NCI-H187 treated with DMSO at 0.1 percent for 48 hours (cell line): ENCODE results near the gene GOLGA1.
A peak's percentile ranks its signal among the peaks of the same experiment; 100 is the strongest.

Source experiments
- DNase-seq: peaks from one replicate; lab custom pipeline; 2025; lab: John Stamatoyannopoulos, UW

GOLGA1 gene

DNA sequence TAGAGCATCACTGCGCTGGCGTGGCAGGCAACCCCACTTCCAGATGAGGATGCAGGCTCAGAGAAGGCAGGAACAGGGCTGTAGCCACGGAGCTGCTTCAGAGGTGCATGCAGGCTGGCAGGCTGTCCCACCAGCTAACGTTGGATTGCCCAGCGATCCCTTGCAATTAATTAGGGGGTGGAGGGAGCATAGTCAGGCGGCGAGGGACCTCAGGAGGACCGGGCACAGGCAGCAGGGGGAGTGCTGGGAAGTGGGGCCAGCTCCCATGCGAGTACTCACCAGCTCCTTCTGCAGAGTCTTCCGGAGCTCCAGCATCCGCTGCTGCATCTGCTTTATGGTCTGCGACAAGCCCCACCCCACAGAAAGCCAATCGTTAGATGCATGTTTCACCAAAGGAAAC, 58.7 kb downstream of the GOLGA1 start:
- no peak for DNase-seq

DNA sequence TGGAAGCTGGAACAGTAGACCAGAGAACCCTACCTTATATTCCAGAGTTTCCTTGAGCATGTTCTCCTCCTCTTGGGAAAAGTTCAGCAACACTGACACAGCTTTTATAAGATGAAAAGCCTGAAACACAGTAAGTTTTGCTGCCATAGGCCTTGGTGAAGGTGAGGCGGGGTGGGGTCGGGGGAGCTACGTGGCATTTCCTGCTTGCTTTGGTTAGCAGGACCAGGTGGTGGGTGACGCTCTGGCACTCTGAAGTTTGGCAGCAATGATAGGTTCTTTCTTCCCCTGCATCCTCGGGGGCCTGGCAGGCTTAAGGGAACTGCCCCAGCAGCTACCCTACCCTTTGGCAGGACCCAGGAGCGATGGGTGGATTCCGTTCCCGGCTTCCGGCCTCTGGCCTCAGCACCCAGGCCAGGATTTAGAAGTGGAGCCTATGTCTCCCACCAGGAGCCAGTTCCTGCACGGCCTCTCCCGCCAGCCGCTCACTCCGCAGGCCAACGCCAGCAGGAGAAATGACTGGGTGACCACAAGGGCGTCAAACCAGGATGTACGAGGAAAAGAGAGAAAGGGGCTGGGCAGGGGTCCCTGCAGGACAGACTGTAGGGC, 59.6 kb downstream of the GOLGA1 start:
- no peak for DNase-seq

DNA sequence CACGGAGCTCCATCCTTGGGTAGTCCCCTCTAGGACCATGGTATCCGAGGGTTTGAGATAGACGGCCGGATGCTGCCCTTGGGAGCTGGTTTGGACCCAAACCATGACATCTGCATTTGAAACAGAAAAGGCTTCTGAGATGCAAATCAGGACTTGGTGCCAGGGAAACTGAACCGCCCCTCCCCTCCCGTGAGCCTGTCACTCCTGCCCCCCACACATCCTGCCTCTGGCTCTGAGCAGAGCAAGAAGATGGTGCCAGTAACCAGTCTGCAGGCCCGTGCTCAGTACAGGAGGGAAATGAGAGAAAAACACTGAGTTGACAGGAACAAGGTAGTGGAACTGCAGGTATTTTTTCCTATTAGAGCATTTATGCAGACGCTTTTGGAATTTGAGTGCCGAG, 60.4 kb downstream of the GOLGA1 start:
- DNase-seq = no peak

DNA sequence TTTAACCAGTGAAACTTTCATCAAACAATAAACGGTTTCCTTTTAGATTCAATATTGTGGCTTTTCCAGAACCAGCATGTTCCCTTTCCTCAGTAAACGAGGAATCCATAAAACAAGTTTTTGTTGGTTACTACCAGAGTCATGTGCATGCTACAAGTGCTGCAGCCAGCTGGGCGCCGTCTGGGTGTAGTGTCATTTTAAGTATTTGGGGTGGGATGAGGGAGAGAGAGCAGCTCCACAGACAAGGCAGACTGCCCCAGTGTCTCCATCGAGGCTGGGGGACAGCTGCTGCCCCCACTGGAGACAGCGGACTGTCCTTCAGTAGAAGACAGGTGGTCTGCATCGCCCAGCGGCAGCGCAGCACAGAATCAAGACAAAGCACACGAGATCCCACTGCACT, 61.7 kb downstream of the GOLGA1 start:
- DNase-seq = no peak

DNA sequence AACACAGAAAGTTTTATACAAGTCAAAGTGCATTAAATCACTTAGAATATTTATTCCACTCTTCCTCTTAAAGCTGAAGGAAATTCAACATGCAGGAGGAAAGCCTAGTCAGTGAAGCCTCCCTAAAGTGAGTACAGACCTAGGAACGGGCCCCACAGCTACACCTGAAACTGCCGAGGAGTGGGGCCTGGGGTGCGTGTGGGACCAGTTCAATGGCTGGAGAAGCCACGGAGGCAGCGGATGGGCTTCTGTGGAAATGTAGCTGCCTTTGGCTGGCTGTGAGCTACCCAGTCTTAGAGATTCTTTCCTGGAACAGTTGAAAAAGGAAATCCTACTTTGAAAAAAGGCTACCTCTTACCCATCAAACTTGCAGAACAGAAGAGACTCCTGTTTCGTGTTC, 62.4 kb downstream of the GOLGA1 start:
- no peak for DNase-seq

DNA sequence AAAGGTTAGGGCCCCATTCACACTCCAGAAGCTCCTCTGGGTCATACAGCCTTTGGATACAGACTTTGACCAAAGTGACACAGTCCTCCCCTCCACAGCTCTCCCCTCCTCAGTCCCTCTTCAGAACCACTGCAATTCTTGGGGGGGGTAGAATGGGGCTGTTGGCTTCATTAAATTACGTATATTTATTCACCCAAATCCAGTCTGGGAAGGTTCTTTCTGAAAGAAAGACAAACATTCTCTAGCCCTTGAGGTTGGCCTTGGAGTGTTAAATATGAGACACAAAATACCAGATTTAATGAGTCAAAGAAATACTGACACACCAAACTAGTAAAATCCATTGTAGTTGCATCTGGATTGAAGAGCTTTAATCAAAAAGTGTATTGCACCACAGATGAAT, 62.9 kb downstream of the GOLGA1 start:
- no peak for DNase-seq

DNA sequence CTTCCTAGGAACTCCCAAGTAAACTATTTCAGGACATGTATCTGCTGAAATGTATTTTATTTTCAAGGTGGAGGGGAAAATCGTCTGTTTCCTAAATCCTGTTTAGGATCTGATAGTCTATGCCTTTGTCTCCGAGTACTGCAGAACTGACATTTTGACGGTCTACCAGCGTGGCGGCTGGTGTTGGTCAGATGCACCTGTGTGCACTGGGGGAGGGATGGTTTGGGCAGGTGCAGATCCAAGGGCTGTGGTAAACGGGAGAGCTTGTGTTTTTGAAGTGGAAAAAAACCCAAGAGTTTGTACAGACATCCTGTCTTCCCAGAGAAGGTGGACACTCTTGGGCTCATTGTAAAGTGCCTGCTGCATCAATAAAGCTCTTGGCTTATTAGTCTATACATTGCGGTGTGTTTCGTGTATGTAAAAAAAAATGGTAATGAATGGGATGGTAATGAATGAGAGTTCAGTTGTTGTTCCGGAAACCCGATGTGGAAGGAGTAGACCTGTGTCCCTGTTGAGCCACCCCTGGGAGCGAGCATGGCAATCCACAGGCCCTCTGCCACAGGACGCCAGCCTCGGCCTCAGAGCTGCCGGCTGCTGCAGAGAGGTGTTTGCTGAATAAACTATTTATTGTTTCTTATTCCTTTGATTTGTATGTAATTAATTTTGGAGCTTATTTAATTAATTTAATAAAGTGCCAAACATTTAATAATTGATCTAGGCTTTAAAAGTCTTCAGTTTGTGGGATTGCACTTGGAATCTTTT, 63.7 kb downstream of the GOLGA1 start:
- no peak for DNase-seq

DNA sequence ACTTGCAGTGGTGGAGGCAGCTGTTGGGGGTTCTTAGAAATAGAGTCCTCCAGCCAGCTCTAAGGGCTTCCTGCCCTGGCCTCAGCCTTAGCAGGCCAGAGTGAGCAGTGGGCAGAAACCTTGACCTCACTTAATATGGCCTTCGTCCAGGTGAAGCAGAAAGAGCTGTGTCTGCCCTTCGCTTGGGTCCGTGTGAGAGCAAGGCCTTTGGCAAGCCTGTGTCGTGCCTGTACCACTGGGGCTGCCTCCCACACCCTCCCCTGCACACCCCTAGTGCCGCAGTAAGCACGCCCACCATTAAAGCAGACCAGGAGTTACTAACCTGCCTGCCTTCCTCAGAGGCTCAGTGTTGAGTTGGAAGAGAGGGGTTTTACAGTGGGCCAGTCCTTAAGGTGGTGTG, 65.4 kb downstream of the GOLGA1 start:
- no peak for DNase-seq

DNA sequence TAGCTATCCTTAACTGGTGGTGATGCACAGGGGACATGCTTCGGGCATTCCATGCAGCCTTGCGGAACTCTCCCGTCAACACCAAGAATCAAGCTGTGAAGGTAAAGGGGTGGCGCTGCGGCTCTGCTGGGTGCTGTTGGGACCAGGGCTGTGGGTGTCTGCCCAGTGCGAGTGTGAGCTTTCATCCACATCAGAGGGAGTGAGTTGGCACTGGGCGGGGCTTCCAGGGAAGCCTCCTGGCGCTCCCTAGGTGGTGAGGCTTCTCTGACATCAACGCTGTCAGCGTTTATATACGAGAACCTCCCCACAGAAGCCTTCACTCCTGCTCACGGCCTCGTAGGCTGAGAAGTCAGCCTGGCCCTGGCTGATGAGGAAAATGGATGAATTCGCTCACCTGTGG, 67.2 kb downstream of the GOLGA1 start:
- no peak for DNase-seq

DNA sequence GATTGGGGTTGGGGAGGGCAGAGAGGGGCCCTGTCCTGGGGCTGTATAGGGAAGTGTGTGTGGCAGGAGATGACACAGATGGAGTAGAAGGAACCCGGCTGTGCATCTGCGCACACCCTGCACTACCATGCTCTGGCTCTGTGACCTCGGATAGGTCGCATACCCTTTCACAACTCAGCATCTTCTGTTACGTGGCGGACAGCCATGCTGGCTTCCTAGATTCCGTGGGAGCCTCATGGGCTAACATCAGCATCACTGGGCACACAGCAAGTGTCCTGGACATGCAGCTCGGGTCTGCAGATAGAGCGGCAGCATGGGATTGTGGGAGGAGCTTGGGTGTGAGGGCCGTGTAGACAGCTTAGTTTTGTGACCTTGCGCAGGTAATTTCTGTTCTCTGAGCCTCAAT, 69.7 kb downstream of the GOLGA1 start:
- DNase-seq = no peak

DNA sequence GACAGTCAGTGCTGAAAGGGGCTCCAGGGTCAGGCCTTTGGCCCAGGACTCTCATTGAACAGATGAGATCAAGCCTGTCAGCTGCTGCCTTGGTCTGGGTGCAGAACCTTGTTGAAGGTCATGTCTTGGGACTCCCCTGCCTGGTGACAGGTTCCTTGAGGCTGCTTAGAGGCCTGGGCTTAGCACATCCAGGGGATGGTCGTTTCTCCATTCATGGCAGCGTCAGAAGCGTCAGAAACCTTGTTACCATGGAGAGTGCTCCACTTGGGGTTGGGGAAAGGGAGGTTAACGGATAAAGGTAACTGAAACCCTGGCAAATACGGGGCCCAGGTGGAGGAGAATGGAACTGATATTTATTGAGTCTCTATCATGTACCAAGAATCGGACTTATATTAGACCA, 70.2 kb downstream of the GOLGA1 start:
- DNase-seq = no peak

DNA sequence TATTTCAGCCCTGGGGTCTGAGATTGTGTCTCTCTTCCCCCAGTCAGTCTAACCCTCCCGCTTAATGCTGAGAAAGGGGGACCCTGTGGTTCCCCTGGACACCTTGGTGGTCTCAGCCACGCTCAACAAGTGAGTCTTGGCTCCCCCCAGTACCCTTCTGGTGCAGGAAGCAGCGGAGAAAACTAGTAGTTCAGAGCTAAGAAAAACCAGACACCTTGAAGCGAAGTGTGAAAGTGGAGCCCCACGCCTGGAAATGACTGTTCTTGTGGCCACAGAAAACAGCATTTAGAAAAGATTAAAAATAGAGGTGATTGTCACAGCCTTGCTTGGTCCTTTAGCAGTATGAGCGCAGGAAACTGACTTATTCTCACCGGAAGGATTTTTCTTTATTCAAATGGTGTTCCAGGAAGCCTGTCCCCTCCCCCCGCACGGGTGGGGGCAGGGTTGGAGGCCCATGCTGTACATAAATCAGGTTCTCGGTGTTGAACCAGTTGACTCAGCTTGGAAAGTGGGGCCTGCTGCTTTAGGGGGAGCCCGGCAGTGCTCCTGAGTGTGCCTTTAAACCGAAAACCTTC, 70.8 kb downstream of the GOLGA1 start:
- DNase-seq = no peak

DNA sequence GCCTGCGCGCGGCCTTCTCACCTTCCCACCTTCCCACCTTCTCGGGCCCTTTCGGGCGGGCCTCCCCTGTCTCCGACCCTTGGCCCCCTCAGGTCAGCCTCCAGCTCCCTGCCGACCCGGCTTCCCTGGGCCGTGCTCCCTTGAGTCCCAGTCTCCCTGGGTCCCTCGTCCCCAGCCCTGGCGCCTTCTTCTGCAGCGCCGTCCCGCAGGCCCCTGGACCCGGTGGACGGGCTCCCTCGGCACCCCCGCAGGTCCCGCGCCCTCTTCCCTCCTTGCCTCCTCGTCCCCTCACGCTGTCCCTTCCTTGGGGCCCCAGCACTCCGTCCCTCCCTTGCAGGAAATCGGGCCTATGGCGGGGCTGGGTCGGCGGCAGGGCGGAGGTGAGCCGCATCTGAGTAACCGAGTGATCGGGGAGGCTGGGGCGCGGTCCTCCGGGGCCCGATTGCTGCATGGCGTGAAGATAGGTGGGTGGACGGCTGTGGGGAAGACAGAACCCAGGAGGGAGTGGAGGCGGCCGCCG, 71.4 kb downstream of the GOLGA1 start:
- DNase-seq = no peak

DNA sequence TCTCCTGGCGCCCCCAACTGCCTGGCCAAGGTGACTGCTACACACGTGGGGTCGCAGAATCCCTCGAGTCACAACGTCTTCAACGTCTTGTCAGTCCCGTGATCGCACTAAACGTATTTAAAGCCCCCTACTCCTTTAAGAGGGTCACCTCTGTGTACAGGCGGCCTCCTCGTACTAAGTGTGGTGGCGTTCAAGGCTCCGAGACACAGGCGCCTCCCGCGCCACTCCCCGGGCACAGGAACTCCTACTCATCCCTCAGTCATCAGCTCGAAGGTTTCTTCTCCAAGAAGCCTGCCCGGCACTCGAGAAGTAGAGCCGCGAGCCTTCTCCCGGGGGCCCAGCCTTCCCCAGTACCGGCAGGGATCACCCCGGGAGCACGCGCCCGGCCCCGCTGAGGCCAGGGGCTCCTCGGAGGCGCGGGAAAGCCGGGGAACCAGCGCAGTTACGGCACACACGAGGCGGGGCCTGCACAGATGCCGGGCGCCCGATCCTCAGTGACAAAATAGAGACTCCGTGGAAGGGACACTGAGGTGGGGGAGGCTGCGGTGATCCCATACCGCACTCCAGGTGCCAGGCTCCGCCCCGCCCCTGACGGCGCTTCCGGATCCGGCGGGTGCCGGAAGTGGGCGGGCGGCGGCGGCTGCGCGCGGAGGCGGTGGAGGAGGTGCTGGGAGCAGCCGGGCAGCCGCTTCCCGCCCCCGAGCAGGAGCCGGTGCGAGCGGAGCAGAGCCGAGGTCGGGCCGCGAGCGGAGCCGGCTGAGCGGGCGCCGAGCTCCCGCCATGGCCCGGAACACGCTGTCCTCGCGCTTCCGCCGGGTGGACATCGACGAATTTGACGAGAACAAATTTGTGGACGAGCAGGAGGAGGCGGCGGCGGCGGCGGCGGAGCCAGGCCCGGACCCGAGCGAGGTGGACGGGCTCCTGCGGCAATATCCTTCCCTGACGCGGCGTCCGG, 72.1 kb downstream of the GOLGA1 start:
- no peak for DNase-seq

DNA sequence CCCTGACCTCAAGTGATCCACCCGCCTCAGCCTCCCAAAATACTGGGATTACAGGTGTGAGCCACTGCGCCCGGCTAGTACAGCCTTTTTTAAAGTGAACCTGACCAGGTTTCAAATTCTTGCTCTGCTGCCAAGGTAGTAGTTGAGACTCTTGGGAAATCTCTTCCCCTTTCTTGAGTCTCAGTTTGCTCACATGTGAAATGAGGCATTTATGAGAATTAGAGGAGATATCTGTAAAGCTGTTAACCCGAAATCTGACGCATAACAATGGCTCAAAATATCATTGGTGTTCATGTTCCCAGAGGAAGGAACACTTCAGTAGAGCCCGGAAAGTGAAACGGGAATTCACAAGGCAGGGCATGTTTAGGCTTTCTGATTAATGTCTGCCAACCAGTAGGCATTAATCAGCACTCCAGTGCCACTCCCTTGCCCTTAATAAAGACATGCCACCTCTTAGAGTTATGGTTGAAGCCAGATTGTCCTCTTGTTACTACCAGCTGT, 77.5 kb downstream of the GOLGA1 start:
- DNase-seq = no peak

DNA sequence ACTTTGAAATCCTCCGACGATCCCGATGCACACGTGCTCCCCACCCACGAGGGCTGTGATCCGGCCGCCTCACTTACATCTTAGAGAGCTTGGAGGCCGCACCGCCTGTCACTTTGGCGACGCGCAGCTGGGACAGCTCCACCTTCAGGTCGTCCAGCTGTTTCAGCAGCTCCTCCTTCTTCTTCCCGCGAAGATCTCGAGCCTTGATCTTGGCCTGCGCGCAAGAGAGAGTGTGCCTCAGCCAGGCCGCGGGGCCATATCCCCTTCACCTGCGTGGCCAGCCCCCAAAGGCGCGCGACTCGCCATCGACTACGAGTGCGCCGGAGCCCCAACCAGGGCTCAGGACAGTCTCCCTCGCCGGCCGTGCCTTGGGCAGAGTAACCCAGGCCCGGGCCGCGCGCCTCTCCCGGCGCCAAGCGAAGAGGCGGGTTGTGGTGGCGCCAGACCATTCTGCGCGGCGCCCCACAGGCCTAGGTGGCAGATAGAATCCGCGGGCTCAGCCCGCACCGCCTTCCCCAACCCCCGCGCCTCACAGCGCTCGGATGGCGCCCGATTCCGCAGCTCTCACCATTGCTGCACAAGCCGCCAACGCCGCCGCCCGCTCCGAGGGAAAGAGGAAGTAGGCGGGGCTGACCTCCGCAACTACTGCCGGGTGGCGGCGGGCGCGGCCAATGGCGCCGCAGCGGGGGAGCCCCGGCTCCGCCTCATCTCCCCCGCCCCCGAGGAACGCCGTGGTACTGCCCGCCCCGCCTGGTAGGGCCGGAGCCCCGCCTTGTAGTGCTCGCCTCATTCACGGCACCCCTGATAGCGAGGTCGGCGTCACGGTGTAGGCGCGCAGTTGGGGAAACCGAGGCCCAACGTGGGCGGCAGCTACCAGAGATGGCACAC, 79.3 kb downstream of the GOLGA1 start, which contains the start of the genes ARPC5L and RPL35:
ARPC5L (plus strand) TSS at position 789 of the 888 bp plus-strand sequence. CDS start 7,161 bp downstream, outside the sequence.
RPL35 (minus strand) TSS at position 616 of the 888 bp plus-strand sequence; CDS start at position 571, 45 bp downstream.
- DNase-seq = peak; percentile 37

DNA sequence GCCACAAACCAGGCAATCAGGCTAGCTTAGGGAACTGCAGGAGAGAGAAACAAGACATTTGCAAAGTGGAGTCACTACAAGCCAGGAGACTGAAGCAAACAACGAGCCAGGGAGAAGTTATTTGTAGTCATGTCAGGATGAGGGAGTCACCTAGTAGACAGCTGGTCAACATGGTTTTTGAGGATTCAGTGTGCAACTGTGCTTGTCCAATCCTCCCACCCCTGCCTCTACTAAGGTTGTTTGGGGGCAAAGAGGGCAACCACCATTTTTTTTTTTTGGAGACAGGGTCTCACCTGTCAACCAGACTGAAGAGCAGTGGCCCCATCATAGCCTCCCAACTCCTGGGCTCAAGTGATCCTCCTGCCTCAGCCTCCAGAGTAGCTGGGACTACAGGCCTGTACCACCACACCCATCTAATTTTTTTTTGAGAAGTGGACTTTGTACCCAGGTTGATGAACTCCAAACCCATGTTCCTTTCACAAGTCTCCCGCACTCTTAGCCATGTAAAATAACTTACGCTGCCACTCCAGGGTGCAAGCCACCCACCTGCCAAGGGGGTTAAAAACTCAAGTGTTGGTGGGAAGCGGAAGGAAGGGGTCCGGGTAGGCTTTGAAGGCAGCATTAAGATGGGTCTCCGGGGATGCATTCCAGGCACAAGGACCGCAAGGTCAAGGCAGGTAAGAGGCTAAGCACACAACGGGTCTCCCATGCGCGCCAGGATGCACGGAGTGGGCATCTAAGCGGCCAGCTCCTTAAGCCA, 80.1 kb downstream of the GOLGA1 start:
- DNase-seq = no peak

DNA sequence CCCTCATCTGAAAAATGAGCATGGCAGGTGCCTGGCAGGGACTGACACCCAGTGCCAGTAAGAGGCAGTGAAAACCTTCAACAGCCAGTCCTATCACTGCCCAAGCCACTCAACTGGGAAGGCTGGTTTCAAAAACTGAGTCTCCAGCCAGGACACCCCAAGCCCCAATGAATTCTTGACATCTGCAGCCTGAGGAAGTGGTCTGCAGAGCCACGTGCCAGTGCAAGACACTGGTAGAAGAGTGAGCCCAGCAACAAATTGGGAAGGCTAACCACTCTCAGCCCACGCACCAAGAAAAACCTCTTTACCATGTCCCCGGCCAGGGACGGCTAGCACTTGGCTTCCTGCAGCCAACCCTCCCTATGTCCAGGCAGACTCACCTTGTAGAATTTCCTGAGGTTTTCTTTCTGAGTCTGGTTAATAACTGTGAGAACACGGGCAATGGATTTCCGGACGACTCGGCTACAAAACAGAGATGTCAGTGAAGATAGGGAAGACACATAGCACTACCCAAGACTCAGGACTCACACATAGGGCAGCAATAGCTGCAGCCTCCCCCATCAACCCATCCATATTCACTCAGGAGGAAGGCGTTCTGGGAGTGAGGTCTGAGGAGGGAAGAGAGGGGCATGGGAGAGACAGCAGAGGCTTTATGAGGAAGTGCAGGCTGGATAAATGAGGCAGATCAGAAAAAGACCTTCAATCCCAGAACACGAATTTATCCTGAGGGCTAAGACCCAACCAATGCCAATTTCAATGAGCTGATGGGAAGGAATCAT, 80.9 kb downstream of the GOLGA1 start:
- DNase-seq = no peak
